HepG2 (cell line): ENCODE measurements around the gene SOCS7. TPM values are rescaled to one million over a fixed set of nuclear protein-coding genes. Genes with fewer than 3 reads are reported as not detected.

Experiments
- AHR ChIP-seq: IDR thresholded peaks from 2 replicates; pipeline ENCODE4 v1.6.1; 2018; ENCODE audit warnings: missing genetic modification reagents, missing compliant biosample characterization
- BATF2 ChIP-seq: sonication (generic); formaldehyde crosslinking; IDR thresholded peaks from 2 replicates; pipeline ENCODE4 v1.8.0; 2022; ENCODE audit warnings: mild to moderate bottlenecking, missing genetic modification reagents, moderate library complexity
- BCL3 ChIP-seq: sonication (generic); formaldehyde crosslinking; IDR thresholded peaks from 2 replicates; pipeline ENCODE4 v1.5.1; 2020; ENCODE audit warnings: mild to moderate bottlenecking, missing genetic modification reagents, moderate library complexity
- CEBPG ChIP-seq: IDR thresholded peaks from 2 replicates; pipeline ENCODE4 v1.6.1; 2016
- FOXO1 ChIP-seq: sonication (generic); formaldehyde crosslinking; IDR thresholded peaks from 2 replicates; pipeline ENCODE4 v1.4.0; 2020; ENCODE audit warnings: missing genetic modification reagents
- IKZF5 ChIP-seq: IDR thresholded peaks from 2 replicates; pipeline ENCODE4 v1.6.1; 2018; ENCODE audit warnings: missing genetic modification reagents, mild to moderate bottlenecking, missing compliant biosample characterization
- ISX ChIP-seq: sonication (generic); formaldehyde crosslinking; conservative IDR thresholded peaks from 2 replicates; pipeline ENCODE4 v1.5.0; 2020; ENCODE audit warnings: missing genetic modification reagents
- MIER3 ChIP-seq: IDR thresholded peaks from 2 replicates; pipeline ENCODE4 v1.6.1; 2016; ENCODE audit warnings: missing compliant biosample characterization, borderline replicate concordance
- MTA1 ChIP-seq: sonication (generic); formaldehyde crosslinking; IDR thresholded peaks from 2 replicates; pipeline ENCODE4 v1.4.0; 2020; ENCODE audit warnings: missing genetic modification reagents, mild to moderate bottlenecking, borderline replicate concordance
- NFKBIZ ChIP-seq: IDR thresholded peaks from 2 replicates; pipeline ENCODE4 v1.6.1; 2018; ENCODE audit warnings: missing genetic modification reagents, missing compliant biosample characterization
- REPIN1 ChIP-seq: sonication (generic); formaldehyde crosslinking; IDR thresholded peaks from 2 replicates; pipeline ENCODE4 v1.8.0; 2022; ENCODE audit warnings: missing genetic modification reagents, low read depth, mild to moderate bottlenecking, borderline replicate concordance
- SAP130 ChIP-seq: IDR thresholded peaks from 2 replicates; pipeline ENCODE4 v1.6.1; 2016; ENCODE audit warnings: low read depth
- SIN3B ChIP-seq: fragments of 150-350 bp; IDR thresholded peaks from 2 replicates; pipeline ENCODE4 v1.6.1; 2014; ENCODE audit warnings: low read length
- SP1 ChIP-seq, 2 experiments: fragments of 450-650 bp in 1 of 2; sonication (generic) in 1 of 2; formaldehyde crosslinking in 1 of 2; IDR thresholded peaks; 2 replicates each; pipeline versions ENCODE4 v1.4.0 to v1.6.1; 2016 to 2020; ENCODE audit warnings: missing genetic modification reagents in 1 of 2
- STAG1 ChIP-seq: sonication (generic); formaldehyde crosslinking; IDR thresholded peaks from 2 replicates; pipeline ENCODE4 v1.4.0; 2020; ENCODE audit warnings: missing genetic modification reagents
- SUZ12 ChIP-seq: fragments of 150-350 bp; IDR thresholded peaks from 2 replicates; pipeline ENCODE4 v1.6.1; 2014; ENCODE audit warnings: low read depth, low read length
- ZFX ChIP-seq: sonication (generic); formaldehyde crosslinking; IDR thresholded peaks from 2 replicates; pipeline ENCODE4 v1.4.0; 2020; ENCODE audit warnings: mild to moderate bottlenecking, low read depth, missing genetic modification reagents, moderate library complexity
- ZNF343 ChIP-seq: sonication (generic); formaldehyde crosslinking; IDR thresholded peaks from 2 replicates; pipeline ENCODE4 v1.4.0; 2020; ENCODE audit warnings: mild to moderate bottlenecking, missing genetic modification reagents
- ZNF350 ChIP-seq: sonication (generic); formaldehyde crosslinking; IDR thresholded peaks from 2 replicates; pipeline ENCODE4 v1.4.0; 2020; ENCODE audit warnings: mild to moderate bottlenecking, low read depth, missing genetic modification reagents, borderline replicate concordance
- ZNF407 ChIP-seq: sonication (generic); formaldehyde crosslinking; IDR thresholded peaks from one replicate; pipeline ENCODE4 v1.5.1; 2020; ENCODE audit warnings: mild to moderate bottlenecking, missing genetic modification reagents; ENCODE audit errors: not compliant biosample characterization
- polyA plus RNA-seq, 8 experiments: library from polyadenylated mRNA; depleted of rRNA in 3 of 8; stranded (reverse) in 7 of 8; unstranded in 1 of 8; fragments of >200 nt; fragmentation: Illumina TruSeq in 4 of 8; extraction: Trizol in 4 of 8; gene quantifications; 2 replicates each; pipeline versions ENCODE4 v1.2.1 to v1.2.3, GENCODE V29; 2011 to 2016; ENCODE audit warnings: low read depth in 4 of 8, missing spikeins in 1 of 8, mixed read lengths in 1 of 8; ENCODE audit not compliant: insufficient read depth in 1 of 8
- total RNA-seq, 5 experiments: library from RNA; depleted of rRNA; stranded (reverse); fragments of >200 nt; fragmentation: Illumina TruSeq; extraction: Trizol; gene quantifications; 2 replicates each; pipeline ENCODE4 v1.2.3, GENCODE V29; 2016; ENCODE audit warnings: low read depth in 1 of 5

The SOCS7 gene
- total and polyA plus RNA-seq, 2 of the 13 experiments (the other 11 are each of a cell fraction or from before 2014, with no cell fraction given) = 19.2 to 24.2 TPM

GRCh38 chr17:38349097-38349730 is 2.4 kb upstream of the SOCS7 start (continued):
- TF ChIP-seq ZFX = peak; percentile 53; the same call in 1 of the 2 replicates
- TF ChIP-seq MIER3 (CRISPR knock-in tag) = 0 out of 2 replicates have a peak, but pooled peaks have one; percentile 42
- TF ChIP-seq IKZF5 (CRISPR knock-in tag) = peak; percentile 72
- no peak for TF ChIP-seq ZNF343 (CRISPR knock-in tag)
- no peak for TF ChIP-seq SUZ12
- TF ChIP-seq BATF2 (CRISPR knock-in tag) = no peak
- TF ChIP-seq MTA1 (CRISPR knock-in tag) = no peak
- TF ChIP-seq CEBPG (CRISPR knock-in tag) = 0 out of 2 replicates have a peak, but pooled peaks have one; percentile 36
- TF ChIP-seq AHR (CRISPR knock-in tag) = 0 out of 2 replicates have a peak, but pooled peaks have one; percentile 41
- TF ChIP-seq SIN3B = no peak
- TF ChIP-seq BCL3 = no peak
- TF ChIP-seq FOXO1 (CRISPR knock-in tag) = 0 out of 2 replicates have a peak, but pooled peaks have one; percentile 28
- no peak; the same call in 1 of the 2 replicates for TF ChIP-seq REPIN1 (CRISPR knock-in tag)
- no peak; the same call in 1 of the 2 replicates for TF ChIP-seq ZNF350 (CRISPR knock-in tag)
- TF ChIP-seq STAG1 (CRISPR knock-in tag) = peak; percentile 89
- TF ChIP-seq SP1 (IDR thresholded peaks at IDR 0.05) = no peak
- TF ChIP-seq SP1 (CRISPR knock-in tag; IDR thresholded peaks at IDR 0.05) = no peak
- TF ChIP-seq SAP130 (CRISPR knock-in tag) = peak; percentile 62
- TF ChIP-seq NFKBIZ = no peak
- no peak for TF ChIP-seq ISX
- TF ChIP-seq ZNF407 (CRISPR knock-in tag) = no peak
